H1 (cell line): Measurements from ENCODE around the gene PHLDA3. TPM values are rescaled to one million over a fixed set of nuclear protein-coding genes. Genes with fewer than 3 reads are reported as not detected.

Experiments used
- CTCF ChIA-PET: fragments of 300-600 bp; sonication (Branson Sonifier 250); formaldehyde crosslinking; loops from one replicate; lab custom pipeline; 2021; ENCODE audit not compliant: partially characterized antibody; lab: Charles Lee
- POLR2A ChIA-PET: fragments of 300-600 bp; sonication (Branson Sonifier 250); formaldehyde crosslinking; loops from one replicate; lab custom pipeline; 2021; ENCODE audit warnings: inconsistent platforms; ENCODE audit not compliant: partially characterized antibody; lab: Charles Lee
- DNase-seq, 2 experiments: peaks; one replicate each; pipeline versions ENCODE4 v3.0.0 to v3.0.0-alpha.2; 2010 to 2022; ENCODE audit warnings: low spot score in 2 of 2, low read depth in 1 of 2, mixed read lengths in 1 of 2
- FAIRE-seq: peaks from 2 replicates; lab custom pipeline; 2011; peaks lifted over from hg19 to GRCh38; lab: Jason Lieb, UNC
- H2AFZ ChIP-seq: 2 replicates; pipeline ENCODE4 v1.8.1; 2012; ENCODE audit warnings: low read length, inconsistent platforms
- H2AK5ac ChIP-seq: 2 replicates; pipeline ENCODE4 v1.6.1; 2013; ENCODE audit warnings: low read depth, low read length
- H2BK120ac ChIP-seq: replicated peaks from 2 replicates; pipeline ENCODE3; 2013; ENCODE audit warnings: low read depth, low read length, inconsistent platforms
- H2BK12ac ChIP-seq: 2 replicates; pipeline ENCODE4 v1.6.1; 2013; ENCODE audit warnings: low read depth, low read length
- H2BK15ac ChIP-seq: 2 replicates; pipeline ENCODE4 v1.6.1; 2013; ENCODE audit warnings: low read length
- H2BK20ac ChIP-seq: 2 replicates; pipeline ENCODE4 v1.6.1; 2013; ENCODE audit warnings: low read length
- H2BK5ac ChIP-seq: 2 replicates; pipeline ENCODE4 v1.6.1; 2013; ENCODE audit warnings: low read depth, low read length
- H3K14ac ChIP-seq: 2 replicates; pipeline ENCODE4 v1.6.1; 2013; ENCODE audit warnings: inconsistent platforms; ENCODE audit not compliant: insufficient read length
- H3K18ac ChIP-seq: 2 replicates; pipeline ENCODE4 v1.6.1; 2013; ENCODE audit warnings: low read length; ENCODE audit errors: extremely low read depth
- H3K23ac ChIP-seq: 2 replicates; pipeline ENCODE4 v1.6.1; 2013; ENCODE audit warnings: inconsistent platforms; ENCODE audit not compliant: insufficient read length
- H3K23me2 ChIP-seq: 2 replicates; pipeline ENCODE4 v1.6.1; 2013; ENCODE audit warnings: low read depth, low read length
- H3K27ac ChIP-seq: 2 replicates; pipeline ENCODE4 v1.6.1; 2011; ENCODE audit warnings: low read depth, low read length, inconsistent platforms
- H3K27me3 ChIP-seq, 4 experiments: replicated peaks in 1 of 4; 1 replicate in 1 of 4; 2 replicates in 3 of 4; pipeline versions ENCODE4 v1.6.1 to v1.8.1; 2011 to 2013; ENCODE audit warnings: low read length in 3 of 4, mild to moderate bottlenecking in 3 of 4, inconsistent platforms in 2 of 4, mixed read lengths in 2 of 4, moderate library complexity in 1 of 4; ENCODE audit not compliant: control insufficient read depth in 3 of 4, insufficient read depth in 3 of 4; ENCODE audit errors: extremely low read depth in 1 of 4
- H3K36me3 ChIP-seq, 4 experiments: 2 replicates each; pipeline versions ENCODE4 v1.6.1 to v1.8.1; 2011 to 2013; ENCODE audit warnings: mild to moderate bottlenecking in 4 of 4, low read length in 3 of 4, moderate library complexity in 2 of 4, control low read depth in 1 of 4, inconsistent platforms in 1 of 4; ENCODE audit not compliant: insufficient read depth in 4 of 4, control insufficient read depth in 2 of 4
- H3K4ac ChIP-seq: replicated peaks from 2 replicates; pipeline ENCODE3; 2013; ENCODE audit warnings: low read length, low read depth, mixed read lengths, inconsistent platforms; ENCODE audit not compliant: insufficient read length
- H3K4me1 ChIP-seq, 4 experiments: replicated peaks in 1 of 4; 1 replicate in 1 of 4; 2 replicates in 3 of 4; pipeline versions ENCODE4 v1.6.1 to v1.8.1; 2011 to 2013; ENCODE audit warnings: low read length in 3 of 4, inconsistent platforms in 2 of 4, mixed read lengths in 1 of 4; ENCODE audit not compliant: insufficient read depth in 4 of 4, control insufficient read depth in 3 of 4
- H3K4me2 ChIP-seq, 2 experiments: 2 replicates each; pipeline versions ENCODE4 v1.6.1 to v1.8.1; 2011 to 2013; ENCODE audit warnings: low read depth in 2 of 2, low read length in 2 of 2, control low read depth in 1 of 2, inconsistent platforms in 1 of 2, mild to moderate bottlenecking in 1 of 2; ENCODE audit not compliant: insufficient read depth in 1 of 2
- H3K4me3 ChIP-seq, 4 experiments: fragments of 200-600, 300-600 bp in 1 of 4; sonication (generic), shearing (Covaris generic), sonication (Bioruptor Twin) in 1 of 4; 2 replicates each; pipeline versions ENCODE4 v1.5.1 to v1.8.1; 2011 to 2016; ENCODE audit warnings: low read length in 4 of 4, low read depth in 3 of 4, control low read depth in 2 of 4, inconsistent platforms in 2 of 4, mild to moderate bottlenecking in 2 of 4, mixed read lengths in 1 of 4, moderate library complexity in 1 of 4; ENCODE audit not compliant: insufficient read depth in 2 of 4; ENCODE audit errors: extremely low read depth in 1 of 4
- H3K56ac ChIP-seq: replicated peaks from 2 replicates; pipeline ENCODE3; 2013; ENCODE audit warnings: low read depth, mild to moderate bottlenecking, mixed read lengths, low read length, inconsistent platforms; ENCODE audit not compliant: insufficient read length
- H3K79me1 ChIP-seq: 2 replicates; pipeline ENCODE4 v1.6.1; 2013; ENCODE audit warnings: low read depth, low read length, control low read depth
- H3K79me2 ChIP-seq, 2 experiments: 2 replicates each; pipeline versions ENCODE4 v1.6.1 to v1.8.1; 2012 to 2013; ENCODE audit warnings: low read length in 2 of 2, mild to moderate bottlenecking in 2 of 2, inconsistent platforms in 1 of 2; ENCODE audit not compliant: insufficient read depth in 2 of 2, control insufficient read depth in 1 of 2
- H3K9ac ChIP-seq, 4 experiments: replicated peaks in 1 of 4; 1 replicate in 1 of 4; 2 replicates in 3 of 4; pipeline versions ENCODE4 v1.6.1 to v1.8.1; 2011 to 2013; ENCODE audit warnings: low read depth in 3 of 4, low read length in 3 of 4, control low read depth in 2 of 4, mild to moderate bottlenecking in 2 of 4, moderate library complexity in 2 of 4, inconsistent platforms in 1 of 4; ENCODE audit errors: extremely low read depth in 1 of 4
- H3K9me3 ChIP-seq, 2 experiments: 2 replicates each; pipeline versions ENCODE4 v1.6.1 to v1.8.1; 2012 to 2013; ENCODE audit warnings: mild to moderate bottlenecking in 2 of 2, moderate library complexity in 2 of 2, control low read depth in 1 of 2, inconsistent platforms in 1 of 2, low read depth in 1 of 2, low read length in 1 of 2, mixed read lengths in 1 of 2; ENCODE audit not compliant: insufficient read depth in 2 of 2
- H4K20me1 ChIP-seq, 2 experiments: replicated peaks in 1 of 2; 2 replicates each; pipeline versions ENCODE3 to v1.8.1; 2011 to 2013; ENCODE audit warnings: inconsistent platforms in 2 of 2, low read length in 2 of 2, mild to moderate bottlenecking in 1 of 2; ENCODE audit not compliant: insufficient read depth in 2 of 2, control insufficient read depth in 1 of 2
- H4K5ac ChIP-seq: 2 replicates; pipeline ENCODE4 v1.6.1; 2013; ENCODE audit warnings: low read length, low read depth, mixed read lengths, inconsistent platforms; ENCODE audit not compliant: insufficient read length
- H4K8ac ChIP-seq: 2 replicates; pipeline ENCODE4 v1.8.0; 2013; ENCODE audit warnings: mild to moderate bottlenecking, moderate library complexity, low read length, inconsistent platforms; ENCODE audit not compliant: insufficient read depth; ENCODE audit errors: extremely low read depth
- H4K91ac ChIP-seq: replicated peaks from 2 replicates; pipeline ENCODE3; 2013; ENCODE audit warnings: low read length, mixed read lengths, inconsistent platforms; ENCODE audit not compliant: insufficient read length
- BRCA1 ChIP-seq: IDR thresholded peaks from 2 replicates; pipeline ENCODE4 v1.6.1; 2012; ENCODE audit warnings: low read depth, low read length, improper control_type of control experiment
- CBX8 ChIP-seq: fragments of 300-800, 300-1000 bp; sonication (generic); IDR thresholded peaks from 2 replicates; pipeline ENCODE4 v1.7.1; 2016; ENCODE audit warnings: low read depth, low read length, borderline replicate concordance
- CHD1 ChIP-seq: IDR thresholded peaks from 2 replicates; pipeline ENCODE4 v1.6.1; 2012; ENCODE audit warnings: low read depth, low read length, improper control_type of control experiment
- CHD2 ChIP-seq: IDR thresholded peaks from 2 replicates; pipeline ENCODE4 v1.6.1; 2012; ENCODE audit warnings: low read length, improper control_type of control experiment
- JUND ChIP-seq: IDR thresholded peaks from 2 replicates; pipeline ENCODE4 v1.6.1; 2011; ENCODE audit warnings: mild to moderate bottlenecking, improper control_type of control experiment, low read length
- KDM4A ChIP-seq: IDR thresholded peaks from one replicate; pipeline ENCODE4 v1.7.1; 2012; ENCODE audit warnings: low read depth, mild to moderate bottlenecking, moderate library complexity, low read length, inconsistent platforms; ENCODE audit not compliant: severe bottlenecking
- MAX ChIP-seq: IDR thresholded peaks from 2 replicates; pipeline ENCODE4 v1.6.1; 2012; ENCODE audit warnings: inconsistent platforms
- NRF1 ChIP-seq: IDR thresholded peaks from 2 replicates; pipeline ENCODE4 v1.6.1; 2011; ENCODE audit warnings: mild to moderate bottlenecking, low read depth, low read length, improper control_type of control experiment
- POU5F1 ChIP-seq: IDR thresholded peaks from 2 replicates; pipeline ENCODE4 v1.6.1; 2011; ENCODE audit warnings: low read depth, mild to moderate bottlenecking, low read length, moderate library complexity
- SP4 ChIP-seq: IDR thresholded peaks from 2 replicates; pipeline ENCODE4 v1.6.1; 2012; ENCODE audit warnings: low read length, inconsistent platforms
- SUZ12 ChIP-seq: fragments of 200-600 bp; sonication (generic); IDR thresholded peaks from 2 replicates; pipeline ENCODE4 v1.6.1; 2012; ENCODE audit warnings: mild to moderate bottlenecking, inconsistent platforms, low read length, moderate library complexity, mixed read lengths
- YY1 ChIP-seq: IDR thresholded peaks from 2 replicates; pipeline ENCODE4 v1.6.1; 2011; ENCODE audit warnings: low read depth, mild to moderate bottlenecking, low read length
- ZNF274 ChIP-seq: IDR thresholded peaks from 2 replicates; pipeline ENCODE4 v1.7.0; 2012; ENCODE audit warnings: low read length, borderline replicate concordance; ENCODE audit errors: extremely low read depth
- WGBS, 2 experiments: shearing (Covaris generic) in 1 of 2; methylation state at CpG; one replicate each; pipeline versions ENCODE4 v1.1.6 to v1.1.7; 2013 to 2015; ENCODE audit warnings: low lambda C conversion rate in 2 of 2, mixed read lengths in 2 of 2, inconsistent platforms in 1 of 2, low coverage in 1 of 2, missing lambda C conversion rate in 1 of 2; ENCODE audit not compliant: insufficient replicate concordance in 2 of 2, insufficient coverage in 1 of 2, insufficient read length in 1 of 2; ENCODE audit errors: extremely low coverage in 1 of 2, missing lambda C conversion rate in 1 of 2; 5-methylcytosine and 5-hydroxymethylcytosine counted together
- polyA plus RNA-seq, 7 experiments: library from polyadenylated mRNA; depleted of rRNA in 3 of 7; stranded (reverse) in 5 of 7; unstranded in 2 of 7; fragments of >200 nt in 5 of 7; fragments of 200-250 nt in 2 of 7; gene quantifications; 1 replicate in 5 of 7; 2 replicates in 1 of 7; 4 replicates in 1 of 7; pipeline versions ENCODE4 v1.2.1 to v1.2.3, GENCODE V29; 2011 to 2013; ENCODE audit warnings: missing spikeins in 2 of 7, mixed read lengths in 2 of 7
- total RNA-seq: library from RNA; stranded (reverse); fragmentation: NEBNext Ultra II Directional; extraction: Animal tissue kit (Norgen Biotek cat#: 25700); gene quantifications from 2 replicates; pipeline ENCODE4 v1.2.1, GENCODE V29; 2021

The PHLDA3 gene
- total and polyA plus RNA-seq, 2 of the 8 experiments (the other 6 are each of a cell fraction or from before 2014, with no cell fraction given) = 25.5 to 27.5 TPM

- Histone ChIP-seq H3K23ac (no peak overlapping the region), H2BK120ac (no peak overlapping the region), H3K79me2 (no peaks in the 10 kb centered on the region), H4K20me1 (no peaks in the 10 kb centered on the region), H2BK5ac (no peak overlapping the region), H4K8ac (no peak overlapping the region), H3K4me3 (no peak overlapping the region), H2AFZ (no peak overlapping the region), H3K27ac (no peak overlapping the region), H3K4me1 (peaks cover 6 to 13% (median 8%) of the 10 kb centered on the region in 4 experiments; a peak in 6 of 7 replicates), H3K23me2 (peaks cover 5% of the 10 kb centered on the region; the same call in 1 of the 2 replicates), H3K56ac (no peak overlapping the region), H4K91ac (no peak overlapping the region), H3K9ac (no peak overlapping the region), H2BK20ac (no peak overlapping the region), H2AK5ac (no peak overlapping the region), H2BK12ac (no peak overlapping the region; the same call in 1 of the 2 replicates), H3K79me1 (no peaks in the 10 kb centered on the region), H3K14ac (no peak overlapping the region), H3K9me3 (no peaks in the 10 kb centered on the region), H3K27me3 (peaks cover 3 to 33% (median 21%) of the 10 kb centered on the region in 4 experiments), H3K36me3 (no peaks in the 10 kb centered on the region), H3K4me2 (no peak overlapping the region), H3K4ac (no peak overlapping the region), H2BK15ac (no peak overlapping the region), H4K5ac (no peak overlapping the region), H3K18ac (no peak overlapping the region)
- POLR2A ChIA-PET = interaction anchor here (1.1 to 6.3 kb wide), 2 partner anchors 8 to 21 kb away, joined by 3 to 52 read pairs; no protein-coding TSS in a partner anchor
- CTCF ChIA-PET = interaction anchor here (0.5 to 43.8 kb wide), 8 partner anchors 4 to 227 kb away, joined by 3 to 929 read pairs (median 12); partner anchors contain the start of genes CSRP1, NAV1 and PHLDA3
- DNase-seq (no peak), FAIRE-seq (no peak)
- 83% methylated on average over 2 of the region's 2 CpGs; no CpG with 5 or more reads in 1 of the 2 experiments for WGBS, 2 experiments
- TF ChIP-seq KDM4A (no peak), BRCA1 (no peak), YY1 (no peak), NRF1 (no peak), MAX (no peak), CBX8 (no peak), CHD2 (no peak), ZNF274 (no peak), SP4 (no peak), POU5F1 (no peak), JUND (no peak), SUZ12 (no peak), CHD1 (no peak)
These were observed 40.8 kb upstream of the PHLDA3 start for GRCh38 chr1:201509601-201510374.
